Limb (tissue), 2 donors: Measurements from ENCODE around the gene STN1.

Experiments used
- DNase-seq, 2 donors: peaks; one replicate each; pipeline ENCODE4 v3.0.0-alpha.2; 2016; ENCODE audit errors: extremely low spot score in 2 of 2

STN1 gene

GRCh38 chr10:103929381-103929921, 11.5 kb upstream of the STN1 start:
- no peak for DNase-seq

- DNase-seq = no peak
These were observed 10.8 kb upstream of the STN1 start for GRCh38 chr10:103928784-103929183.

GRCh38 chr10:103926722-103927319, 8.8 kb upstream of the STN1 start:
- DNase-seq = no peak

GRCh38 chr10:103925591-103925990, 7.6 kb upstream of the STN1 start:
- no peak for DNase-seq

DNA sequence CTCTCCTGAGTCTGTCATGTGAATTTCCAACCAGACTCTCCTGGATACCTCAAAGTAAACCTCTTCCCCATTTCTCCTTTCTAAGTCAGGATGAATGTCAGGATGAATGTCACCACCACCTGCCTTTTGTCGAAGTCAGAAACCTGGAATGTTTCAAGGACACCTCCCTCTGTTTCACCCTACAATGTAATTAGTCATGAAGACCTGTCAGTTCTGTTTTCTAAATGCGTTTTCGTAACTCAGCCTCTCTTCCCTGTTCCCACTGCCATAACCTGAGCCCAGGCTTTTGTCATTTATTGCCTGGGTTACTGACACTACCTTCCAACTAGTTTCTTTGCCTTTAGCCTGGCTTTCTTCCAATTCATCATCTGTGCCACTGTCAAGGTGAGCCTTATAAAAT, 5.5 kb upstream of the STN1 start:
- DNase-seq = no peak

DNA sequence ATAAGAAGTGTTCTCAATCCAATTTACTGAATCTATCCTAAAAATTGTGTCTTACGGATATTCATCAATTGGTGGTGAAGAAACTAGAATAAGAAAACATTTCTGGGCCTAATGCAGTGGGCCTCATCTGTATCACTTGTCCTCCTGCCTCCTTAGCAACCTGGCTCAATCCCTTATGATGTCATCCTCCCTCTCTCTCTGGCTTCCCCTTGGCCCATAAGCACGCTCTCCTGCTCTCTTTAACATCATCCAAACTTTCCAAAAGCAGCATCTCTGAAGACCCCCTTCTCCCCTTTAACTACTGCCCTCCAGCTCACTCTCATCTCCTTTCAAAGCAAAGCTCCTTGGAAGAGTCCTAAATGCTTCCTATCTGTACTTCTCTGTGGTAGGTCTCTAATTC, 4.7 kb upstream of the STN1 start:
- DNase-seq = no peak

DNA sequence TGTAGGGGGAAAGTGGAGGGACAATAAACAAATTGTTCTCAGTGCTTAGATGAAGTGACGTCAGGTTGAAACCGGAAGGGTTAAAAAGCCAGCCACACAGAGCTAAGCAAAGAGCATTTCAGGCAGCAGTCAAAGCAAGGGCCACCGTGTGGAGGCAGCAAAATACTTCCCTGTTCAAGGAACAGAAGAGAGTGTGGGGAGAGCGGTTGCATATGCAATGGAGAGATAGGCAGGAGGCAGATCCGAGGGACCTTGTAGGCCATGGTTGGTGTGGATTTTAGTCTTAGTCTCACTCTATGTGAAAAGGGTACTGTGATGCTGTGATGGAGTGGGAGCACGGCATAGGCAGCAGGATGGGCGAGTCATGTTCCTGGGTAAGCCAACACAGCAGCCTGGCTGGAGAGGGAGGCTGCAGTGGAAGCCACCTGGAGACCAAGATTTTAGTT, 3.8 kb upstream of the STN1 start:
- DNase-seq = no peak

DNA sequence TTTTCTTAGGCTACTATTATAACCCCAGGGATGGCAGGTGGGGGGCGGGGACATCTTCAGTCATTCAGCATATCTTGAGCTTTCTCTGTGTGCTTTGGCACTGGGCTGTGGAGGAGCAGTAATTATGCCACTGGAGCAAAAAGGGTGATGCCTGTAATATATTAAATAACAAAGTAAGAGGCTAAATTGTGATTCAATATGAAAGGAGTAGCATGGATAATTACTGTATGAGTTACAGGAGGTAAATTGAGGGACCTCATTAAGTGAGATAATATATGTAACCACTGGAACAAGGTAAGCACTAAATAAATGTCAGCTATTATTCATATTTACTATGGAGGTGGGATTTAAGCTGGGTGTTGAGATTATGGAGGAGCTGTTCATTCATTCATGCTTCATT, 3.3 kb upstream of the STN1 start:
- no peak for DNase-seq

- no peak for DNase-seq
These were observed 1.7 kb upstream of the STN1 start for GRCh38 chr10:103919648-103920025.

DNA sequence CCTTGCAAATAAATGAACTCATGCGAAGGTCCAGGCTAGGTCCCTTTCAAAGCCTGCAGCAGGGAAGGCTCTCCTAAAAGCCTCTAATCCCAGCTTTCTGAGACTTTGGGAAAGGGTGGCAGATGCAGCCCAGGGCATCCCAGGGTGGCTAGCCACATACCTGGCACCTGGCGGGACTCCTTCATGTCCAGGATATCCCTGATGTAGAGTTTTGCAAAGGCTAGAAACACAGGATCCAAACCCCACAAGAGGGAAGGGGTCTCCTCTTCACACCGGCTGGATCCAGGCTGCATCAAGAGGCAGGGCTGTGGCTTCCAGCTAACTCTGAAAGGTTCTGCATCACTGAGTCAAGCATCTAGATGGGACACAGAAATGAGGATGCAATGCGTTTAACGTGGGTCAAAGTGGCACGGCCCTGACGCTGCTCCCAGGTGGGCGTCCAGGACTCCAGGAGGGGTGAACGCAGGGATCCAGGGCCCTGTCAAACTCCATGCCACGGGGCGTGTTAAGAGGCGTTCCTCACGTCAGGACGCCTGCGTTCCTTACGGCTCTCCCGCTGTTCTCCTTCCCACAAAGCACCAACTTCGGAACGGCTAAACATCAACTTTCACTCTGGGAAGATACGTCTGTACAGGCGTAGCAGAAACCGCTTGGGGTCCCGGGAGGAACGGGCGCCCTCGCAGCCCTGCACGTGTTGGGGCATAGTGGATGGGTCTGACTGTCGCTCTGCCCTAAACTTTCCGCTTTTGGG, 507 bp downstream of the STN1 start:
- no peak for DNase-seq

- no peak for DNase-seq
These were observed 1.1 kb downstream of the STN1 start for GRCh38 chr10:103916876-103917275.

DNA sequence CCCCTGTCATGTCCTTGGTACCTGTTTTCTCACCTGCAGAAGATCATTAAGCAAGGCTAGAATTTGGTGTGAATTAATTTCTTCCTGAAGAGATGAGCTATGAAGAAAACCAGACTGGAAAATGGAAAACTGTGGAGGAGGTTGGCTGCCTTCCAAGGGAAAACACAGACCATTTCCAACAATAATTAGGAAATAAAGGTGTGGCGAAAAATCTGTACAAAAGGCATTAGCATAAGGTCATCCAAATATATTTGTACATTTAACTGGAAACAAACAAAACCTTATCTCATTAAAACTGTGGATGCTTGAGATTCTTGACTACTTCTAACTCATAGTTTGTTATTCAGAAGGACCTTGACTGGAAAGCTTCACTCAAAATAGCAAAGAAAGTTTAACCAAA, 1.7 kb downstream of the STN1 start:
- no peak for DNase-seq

DNA sequence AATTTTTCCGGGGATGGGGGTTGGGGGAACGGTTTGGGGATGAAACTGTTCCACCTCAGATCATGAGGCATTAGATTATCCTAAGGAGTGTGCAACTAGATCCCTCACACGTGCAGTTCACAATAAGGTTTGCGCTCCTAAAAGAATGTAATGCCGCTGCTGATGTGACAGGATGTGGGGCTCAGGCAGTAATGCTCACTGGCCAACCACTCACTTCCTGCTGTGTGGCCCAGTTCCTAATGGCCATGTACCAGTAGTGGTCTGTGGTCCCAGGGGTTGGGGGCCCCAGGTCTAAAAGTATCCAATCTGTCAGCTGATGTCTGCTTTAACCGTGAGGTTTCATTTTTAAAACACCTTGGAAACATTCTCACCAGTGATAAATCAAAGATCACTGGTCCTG, 2.2 kb downstream of the STN1 start:
- no peak for DNase-seq

DNA sequence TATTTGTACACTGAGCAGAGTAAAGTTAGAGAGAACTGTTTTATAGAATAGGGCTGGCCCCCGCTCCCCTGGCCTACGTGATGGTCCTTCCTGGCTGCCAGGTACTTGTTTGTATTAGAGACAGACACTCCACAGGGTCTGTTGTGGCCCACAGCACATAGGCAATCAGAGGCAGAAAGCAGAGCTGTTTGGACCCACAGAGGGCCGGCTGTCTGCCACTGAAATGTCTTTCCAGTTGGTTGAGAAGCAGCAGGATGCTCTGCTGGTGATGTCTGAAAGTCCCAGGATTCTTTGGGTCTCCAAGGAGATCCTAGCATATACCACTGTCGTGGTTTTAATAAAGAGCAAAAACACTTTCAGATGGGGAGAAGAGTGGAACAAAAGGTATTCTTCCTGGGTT, 5.2 kb downstream of the STN1 start:
- no peak for DNase-seq

DNA sequence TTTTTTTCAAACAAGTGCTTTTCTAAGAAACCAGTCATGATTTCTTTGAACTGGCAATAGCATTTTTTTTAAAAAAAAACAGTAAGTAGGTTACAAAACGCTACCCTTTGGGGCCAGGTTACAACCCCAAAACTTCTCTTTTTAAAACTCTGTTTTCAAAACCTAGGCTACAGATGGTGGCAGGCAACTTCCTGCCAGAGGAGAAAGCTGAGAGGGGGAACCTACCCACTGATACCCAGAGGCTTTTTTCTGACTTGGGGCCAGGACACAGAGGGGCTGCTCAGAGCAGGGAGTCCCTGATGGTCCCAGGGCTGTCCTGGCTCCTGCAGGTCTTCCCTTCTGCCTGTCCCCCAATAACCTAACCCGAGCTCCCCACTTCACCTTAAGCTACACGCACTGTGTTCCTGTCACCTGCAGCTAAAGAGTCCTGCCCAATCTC, 6.9 kb downstream of the STN1 start:
- DNase-seq = no peak

GRCh38 chr10:103910442-103911012, 7.5 kb downstream of the STN1 start:
- no peak for DNase-seq

DNA sequence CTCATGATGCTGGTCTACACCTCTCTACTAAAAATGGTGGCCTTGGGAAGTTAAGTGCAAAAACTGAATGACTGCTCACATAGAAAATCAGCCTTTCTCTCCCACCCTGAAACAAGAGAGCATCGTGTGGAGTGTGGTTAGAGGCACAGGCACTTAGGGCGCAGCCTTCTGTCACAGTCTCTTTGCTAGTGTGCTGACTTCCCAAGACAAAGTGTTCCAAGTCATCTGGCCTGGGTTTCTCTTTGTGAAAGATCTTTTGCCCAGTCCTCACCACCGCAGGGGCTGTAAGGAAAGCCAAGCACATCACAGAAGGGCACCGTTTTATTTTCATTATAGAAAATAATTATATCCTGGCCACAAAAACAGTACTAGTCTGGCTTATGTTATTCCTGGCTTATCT, 12.5 kb downstream of the STN1 start:
- DNase-seq = no peak

DNA sequence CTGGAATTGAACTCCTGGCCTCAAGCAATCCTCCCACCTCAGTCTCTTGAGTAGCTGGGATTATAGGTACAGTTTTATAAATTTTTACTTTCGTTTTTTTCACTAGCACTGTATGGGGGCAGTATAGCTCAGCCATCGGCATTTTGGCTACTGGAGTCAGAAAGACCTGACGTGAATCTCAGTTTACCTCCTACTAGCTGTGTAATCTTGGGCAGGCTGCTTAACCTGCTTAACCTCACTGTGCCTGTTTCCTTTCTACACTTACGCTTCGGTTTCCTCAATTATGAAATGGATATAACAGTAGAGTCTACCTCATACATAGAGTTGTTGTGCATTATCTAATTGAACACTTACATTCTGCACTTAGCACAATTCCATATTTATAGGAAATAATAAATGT, 16.7 kb downstream of the STN1 start:
- DNase-seq = no peak

DNA sequence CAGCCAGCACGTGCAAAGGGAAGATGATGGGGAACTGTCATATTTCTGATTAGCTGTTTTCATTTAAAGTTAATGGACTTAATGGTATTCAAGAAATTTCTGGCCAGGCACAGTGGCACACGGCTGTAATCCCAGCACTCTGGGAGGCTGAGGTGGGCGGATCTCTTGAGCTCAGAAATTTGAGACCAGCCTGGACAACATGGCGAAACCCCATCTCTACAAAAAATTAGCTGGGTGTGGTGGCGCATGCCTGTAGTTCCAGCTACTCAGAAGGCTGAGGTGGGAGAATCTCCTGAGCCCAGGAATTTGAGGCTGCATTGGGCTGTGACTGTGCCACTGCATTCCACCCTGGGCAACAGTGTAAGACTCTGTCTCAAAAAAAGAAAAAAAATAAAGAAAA, 18.7 kb downstream of the STN1 start:
- no peak for DNase-seq

DNA sequence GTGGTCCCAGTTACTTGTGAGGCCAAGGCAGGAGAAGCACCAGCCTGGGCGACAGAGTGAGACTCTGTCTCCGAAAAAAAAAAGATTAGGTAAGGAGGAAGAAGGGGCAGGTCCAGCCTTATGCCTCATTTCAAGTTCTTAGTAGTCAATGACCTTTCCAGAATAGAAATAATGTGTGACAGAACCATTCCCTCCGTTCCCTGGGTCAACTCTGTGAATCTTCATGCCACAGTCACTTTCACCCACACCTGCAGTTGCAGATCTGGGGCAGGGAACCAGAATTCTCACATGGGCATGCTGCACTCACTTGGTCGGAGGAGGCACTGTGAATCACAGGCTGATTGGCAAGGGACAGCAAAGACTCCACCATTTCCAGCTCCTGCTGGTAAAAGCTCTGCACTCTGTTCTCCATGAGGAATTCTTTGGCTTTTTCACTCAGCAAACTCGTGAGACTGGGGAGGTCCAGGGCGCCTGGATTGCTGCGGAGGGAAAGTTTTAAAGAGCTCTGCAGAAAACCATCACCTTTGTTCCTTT, 20.7 kb downstream of the STN1 start:
- no peak for DNase-seq

DNA sequence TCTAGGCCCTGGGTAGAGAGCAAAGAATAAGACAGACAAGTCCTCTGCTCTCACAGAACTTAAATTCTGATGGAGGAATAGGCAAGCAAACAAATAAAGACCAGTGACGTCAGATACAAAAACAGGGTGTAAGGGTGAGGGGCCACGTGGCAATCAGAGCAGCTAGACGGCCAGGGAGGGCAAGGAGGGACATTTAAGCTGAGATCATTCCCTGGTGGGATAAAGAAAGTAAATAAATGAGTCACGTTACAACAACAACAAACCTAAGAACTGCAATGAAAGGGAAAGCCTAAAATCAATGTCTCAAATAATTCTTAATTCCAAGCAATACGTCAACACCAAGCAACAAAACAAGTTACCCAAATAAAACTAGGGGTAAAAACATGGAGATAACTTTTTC, 21.8 kb downstream of the STN1 start:
- no peak for DNase-seq

- no peak for DNase-seq
These were observed 22.4 kb downstream of the STN1 start for GRCh38 chr10:103895411-103896186.
